Anterior cingulate cortex (tissue), 58 donors: ENCODE results near the gene RASSF1.
A peak's percentile ranks its signal among the peaks of the same experiment; 100 is the strongest.

Experiments
- DNase-seq, 58 donors: peaks; one replicate each; lab custom pipeline; 2025; lab: John Stamatoyannopoulos, UW

Gene RASSF1

DNA sequence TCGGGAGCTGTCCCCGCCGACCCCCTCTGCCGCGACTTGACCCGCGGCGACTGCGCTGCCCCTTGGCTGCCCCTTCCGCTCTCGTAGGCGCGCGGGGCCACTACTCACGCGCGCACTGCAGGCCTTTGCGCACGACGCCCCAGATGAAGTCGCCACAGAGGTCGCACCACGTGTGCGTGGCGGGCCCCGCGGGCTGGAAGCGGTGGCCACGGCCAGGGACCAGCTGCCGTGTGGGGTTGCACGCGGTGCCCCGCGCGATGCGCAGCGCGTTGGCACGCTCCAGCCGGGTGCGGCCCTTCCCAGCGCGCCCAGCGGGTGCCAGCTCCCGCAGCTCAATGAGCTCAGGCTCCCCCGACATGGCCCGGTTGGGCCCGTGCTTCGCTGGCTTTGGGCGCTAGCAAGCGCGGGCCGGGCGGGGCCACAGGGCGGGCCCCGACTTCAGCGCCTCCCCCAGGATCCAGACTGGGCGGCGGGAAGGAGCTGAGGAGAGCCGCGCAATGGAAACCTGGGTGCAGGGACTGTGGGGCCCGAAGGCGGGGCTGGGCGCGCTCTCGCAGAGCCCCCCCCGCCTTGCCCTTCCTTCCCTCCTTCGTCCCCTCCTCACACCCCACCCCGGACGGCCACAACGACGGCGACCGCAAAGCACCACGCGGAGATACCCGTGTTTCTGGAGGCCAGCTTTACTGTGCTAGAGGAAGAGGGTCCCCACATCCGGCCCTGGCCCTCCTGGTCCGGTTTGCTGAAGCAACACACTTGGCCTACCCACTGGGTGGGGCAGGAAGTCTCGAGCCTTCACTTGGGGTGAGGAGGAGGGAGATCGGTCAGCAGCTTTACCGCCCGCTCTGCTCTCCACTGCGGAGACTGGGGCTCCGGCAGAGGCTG is at the start of gene RASSF1:
Gene RASSF1, minus strand, starts transcription at position 389 of the 882 bp plus-strand sequence. Its CDS starts 31 bp downstream, at position 358.
- peak in 3 of 58 donors; percentile 20 to 40 (median 35) for DNase-seq

- no peak for DNase-seq
These were observed 48.8 kb upstream of the RASSF1 start for GRCh38 chr3:50389414-50389767.

DNA sequence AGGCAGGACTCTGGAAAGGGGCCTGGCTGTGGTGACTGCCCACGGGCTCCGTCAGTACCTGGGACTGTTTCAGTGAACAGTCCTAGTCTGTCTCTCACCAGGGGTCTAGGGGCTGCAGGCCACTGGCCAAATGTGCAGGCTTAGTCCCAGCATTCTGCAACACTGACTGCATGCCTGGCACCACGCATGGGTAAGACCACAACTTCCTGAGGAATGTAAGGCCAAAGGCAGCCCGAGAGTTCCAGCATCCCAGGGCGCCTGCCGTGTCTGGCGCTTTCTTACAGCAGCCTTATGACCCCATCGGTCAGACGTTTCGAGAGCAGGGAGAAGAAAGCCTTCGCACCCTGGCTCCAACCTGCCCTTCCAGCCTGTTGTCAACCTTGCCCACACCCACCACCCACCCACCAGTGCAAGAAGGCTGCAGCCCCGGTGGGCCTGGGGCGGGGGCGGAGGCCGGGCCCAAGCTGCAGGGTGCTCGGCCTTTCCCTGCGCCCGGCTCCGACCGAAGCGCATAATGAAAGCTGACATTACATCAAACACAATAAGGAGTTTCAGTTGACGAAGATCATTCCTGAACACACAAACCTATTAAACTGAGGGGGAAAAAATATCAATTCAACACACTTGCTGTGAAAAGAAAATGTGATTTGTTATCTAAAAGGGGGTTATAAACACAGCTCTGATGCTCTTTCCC is 48.2 kb upstream of the RASSF1 start:
- DNase-seq: no peak

DNA sequence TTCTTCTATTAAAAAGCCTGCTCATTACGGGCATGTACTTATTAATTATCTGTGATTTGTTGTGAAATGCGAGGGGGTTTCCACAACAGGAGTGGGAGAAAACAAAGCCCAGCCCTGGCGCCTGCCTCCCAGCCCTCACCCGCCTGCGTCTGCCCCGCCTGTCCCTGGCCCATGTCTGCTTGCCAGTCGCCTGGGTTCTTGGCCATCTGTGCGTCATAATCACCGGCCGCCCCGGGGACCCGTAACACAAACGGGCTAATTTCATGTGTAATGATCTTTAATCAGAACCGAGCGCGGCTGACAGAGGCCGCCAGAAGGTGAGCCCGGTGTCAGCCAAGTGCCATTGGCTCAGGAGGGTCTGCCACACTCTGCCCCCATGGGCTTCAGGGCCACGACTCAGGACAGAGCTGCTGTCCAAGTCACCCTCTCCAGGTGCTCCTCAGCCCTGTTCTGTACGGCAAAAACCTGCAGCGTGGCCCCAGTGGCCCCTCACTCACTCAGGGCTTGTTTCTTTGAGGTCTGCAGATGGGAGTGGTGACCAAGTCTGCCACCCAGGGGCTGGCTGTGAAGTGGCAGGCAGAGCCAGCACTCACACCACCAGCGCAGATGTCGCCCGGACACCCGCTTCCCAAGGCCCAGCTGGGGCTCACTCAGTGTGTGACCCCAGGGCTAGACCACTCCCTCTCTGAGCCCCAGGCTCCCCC is 47.5 kb upstream of the RASSF1 start:
- peak in 7 of 58 donors; percentile 2 to 25 (median 9) for DNase-seq

GRCh38 chr3:50385754-50386153 is 45.1 kb upstream of the RASSF1 start:
- DNase-seq: no peak

- DNase-seq: no peak
These were observed 43.1 kb upstream of the RASSF1 start for GRCh38 chr3:50383750-50384149.

DNA sequence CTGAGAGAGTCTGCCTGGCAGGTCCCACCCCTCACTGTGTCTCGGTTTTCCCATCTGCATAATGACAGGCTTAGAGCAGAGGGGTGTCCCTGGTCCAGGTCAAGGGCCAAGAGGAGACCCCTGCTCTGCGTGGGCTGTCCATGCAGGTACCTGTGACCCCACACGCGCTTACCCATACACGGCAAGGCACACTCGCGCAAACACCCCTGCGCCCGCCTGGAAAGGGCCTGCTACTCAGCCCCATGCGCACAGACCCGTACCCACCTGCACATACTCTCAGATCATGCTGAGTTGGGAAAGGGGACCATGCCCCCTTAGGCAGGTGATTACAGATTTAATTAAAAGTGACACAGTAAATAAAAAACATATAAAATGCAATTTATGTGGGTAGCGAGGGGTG is 42.1 kb upstream of the RASSF1 start:
- DNase-seq: no peak

DNA sequence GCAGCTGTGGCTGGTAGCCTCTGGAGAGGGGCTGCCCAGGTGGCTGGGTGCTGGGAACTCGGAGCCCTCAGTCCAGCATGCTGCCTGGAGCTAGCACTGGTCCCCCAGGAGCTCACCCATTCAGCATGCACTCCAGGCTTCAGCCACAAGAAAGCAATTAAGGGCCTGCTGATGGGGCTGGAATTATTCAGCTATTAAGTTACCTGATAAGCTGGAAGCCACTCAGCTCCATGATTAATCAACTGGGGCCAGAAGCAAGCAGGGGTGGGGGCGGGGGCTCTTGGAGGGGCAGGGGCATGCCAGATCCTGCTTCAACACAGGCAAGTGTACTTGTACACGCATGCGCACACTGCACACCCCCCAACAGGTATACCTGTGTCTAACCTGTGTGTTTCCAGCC is 40.7 kb upstream of the RASSF1 start:
- no peak for DNase-seq

- no peak for DNase-seq
These were observed 39.9 kb upstream of the RASSF1 start for GRCh38 chr3:50380405-50381085.

- DNase-seq: no peak
These were observed 38.1 kb upstream of the RASSF1 start for GRCh38 chr3:50378757-50379156.

DNA sequence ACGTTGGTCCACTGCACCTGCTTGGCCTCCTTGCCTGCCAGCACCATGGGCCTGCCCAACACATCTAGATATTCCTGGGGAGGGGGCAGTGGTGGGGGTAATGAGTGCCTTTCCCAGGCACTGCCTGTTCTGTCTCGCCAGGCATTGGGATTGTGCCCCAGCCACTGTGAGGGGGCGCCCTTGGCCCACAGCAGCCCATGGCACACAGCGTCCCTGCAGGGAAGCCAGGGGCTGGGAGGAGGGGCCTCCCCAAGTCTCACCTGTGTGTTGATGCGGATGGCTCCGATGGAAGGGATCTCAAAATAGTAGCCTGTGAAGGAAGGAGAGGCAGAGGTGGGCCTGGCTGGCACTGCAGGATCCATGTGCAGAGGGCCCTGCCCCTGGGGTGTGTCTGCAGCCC is 37.4 kb upstream of the RASSF1 start:
- no peak for DNase-seq

- DNase-seq: no peak
These were observed 34.8 kb upstream of the RASSF1 start for GRCh38 chr3:50375258-50375931.

DNA sequence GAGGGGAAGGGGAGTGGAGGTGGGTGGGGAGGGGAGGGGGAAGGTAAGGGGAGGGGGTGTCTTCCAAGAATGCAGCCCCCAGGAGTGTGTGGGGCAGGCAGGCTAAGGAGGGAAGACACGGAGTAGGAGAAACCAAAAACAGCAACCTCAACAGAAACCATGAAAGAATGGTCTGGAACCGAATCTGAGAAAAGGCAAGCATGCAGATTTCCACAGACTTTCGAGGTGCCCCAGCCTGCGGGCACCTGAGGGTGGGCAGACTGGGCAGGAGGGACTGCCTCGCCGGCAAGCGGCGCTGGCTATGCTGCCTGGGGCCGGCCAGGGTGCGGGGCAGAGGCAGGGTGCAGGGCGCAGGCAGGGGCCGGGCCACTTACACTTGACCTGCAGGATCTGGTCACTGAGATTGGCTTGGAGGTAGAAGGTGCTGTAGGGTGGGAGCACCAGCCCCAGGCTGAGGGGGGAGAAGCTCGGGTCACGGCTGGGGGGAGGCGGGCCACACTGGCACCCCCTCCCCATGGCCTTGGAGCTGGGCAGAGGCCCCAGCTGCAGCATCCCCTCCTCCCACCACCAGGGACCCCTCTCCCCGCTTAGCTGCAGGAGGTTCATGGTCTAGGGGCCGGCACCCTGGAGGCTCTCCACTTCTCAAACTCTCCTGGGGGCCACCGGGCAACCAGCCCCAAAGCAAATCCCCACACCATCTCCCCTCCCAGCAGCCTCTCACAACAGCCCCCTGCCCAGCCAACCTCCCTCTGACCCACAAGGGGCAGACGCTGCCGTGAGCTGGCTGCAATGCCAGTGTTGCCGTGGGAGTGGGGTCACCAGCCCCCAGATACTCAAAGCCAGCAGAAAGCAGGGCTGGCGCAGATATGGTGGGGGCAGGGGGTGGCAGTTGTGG is 34.0 kb upstream of the RASSF1 start:
- no peak for DNase-seq

DNA sequence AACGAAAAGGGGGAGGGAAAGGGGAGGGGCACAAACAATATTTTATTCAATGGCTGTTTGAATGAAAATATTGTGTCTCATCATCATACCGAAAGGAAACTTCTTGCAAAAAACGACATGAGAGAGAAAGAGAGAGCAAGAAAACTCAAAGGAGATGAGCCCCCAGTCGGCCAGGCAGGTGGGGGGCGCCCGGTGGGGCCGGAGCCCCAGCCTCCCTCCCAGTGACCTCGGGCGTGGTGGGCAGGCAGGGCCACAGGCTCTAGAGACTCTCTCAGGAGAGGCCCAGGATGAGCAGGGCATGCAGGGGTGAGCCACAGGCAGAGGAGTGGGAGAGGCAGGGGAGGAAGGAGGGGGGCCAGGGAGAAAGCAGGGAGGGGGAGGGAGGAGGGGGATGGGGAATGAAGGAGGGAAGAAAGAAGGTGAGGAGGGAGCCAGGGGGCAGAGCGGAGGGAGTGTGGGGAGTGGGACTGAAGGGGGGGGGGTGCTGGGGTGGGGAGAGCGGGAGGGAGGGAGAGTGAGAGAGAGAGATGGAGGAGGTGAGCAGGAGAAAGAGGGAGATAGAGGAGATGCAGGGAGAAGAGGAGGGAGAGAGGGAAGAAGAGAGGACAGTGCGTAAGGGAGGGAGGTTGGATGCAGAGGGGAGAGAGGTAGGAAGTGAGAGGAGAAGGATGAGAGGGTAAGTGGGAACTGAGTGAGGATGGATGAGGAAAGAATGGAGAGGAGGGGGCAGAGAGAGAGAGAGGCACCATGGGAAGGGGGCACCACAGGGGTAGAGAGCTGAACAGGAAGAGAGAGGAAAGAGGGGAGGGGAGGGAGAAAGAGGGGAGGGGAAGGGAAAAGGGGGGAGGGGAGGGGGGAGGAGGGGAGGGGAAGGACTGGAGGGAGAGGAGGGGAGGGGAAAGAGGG is 32.8 kb upstream of the RASSF1 start:
- no peak for DNase-seq

GRCh38 chr3:50372349-50372748 is 31.7 kb upstream of the RASSF1 start:
- DNase-seq: peak in 1 of 58 donors; percentile 9

- DNase-seq: no peak
These were observed 30.6 kb upstream of the RASSF1 start for GRCh38 chr3:50371133-50371685.

- peak in 20 of 58 donors; percentile 4 to 64 (median 16) for DNase-seq
These were observed 30.0 kb upstream of the RASSF1 start for GRCh38 chr3:50370594-50370993.
